Activated CD4-positive, alpha-beta memory T cell treated with anti-CD3 and anti-CD28 coated beads, Interleukin-2, amount 10 ng/mL, durations not matched to agents 7 days and 5 days (primary cell): Measurements from ENCODE around the gene GABRQ. TPM values are rescaled to one million over a fixed set of nuclear protein-coding genes. Genes with fewer than 3 reads are reported as not detected.

Experiments
- CTCF ChIA-PET: fragments of 350-600 bp; sonication (Branson Sonifier 250); formaldehyde crosslinking; loops from one replicate; lab custom pipeline; 2021; ENCODE audit warnings: antibody characterized with exemption, inconsistent platforms; lab: Charles Lee
- POLR2A ChIA-PET: fragments of 350-600 bp; sonication (Branson Sonifier 250); formaldehyde crosslinking; loops from one replicate; lab custom pipeline; 2021; ENCODE audit warnings: antibody characterized with exemption; lab: Charles Lee
- DNase-seq: peaks from one replicate; pipeline ENCODE4 v3.0.0-alpha.2; 2020
- H3K27ac Mint-ChIP-seq: one replicate; pipeline ENCODE4 v1.8.0; 2021; ENCODE audit warnings: mild to moderate bottlenecking, mixed read lengths
- H3K27me3 Mint-ChIP-seq: one replicate; pipeline ENCODE4 v1.8.0; 2021; ENCODE audit warnings: mixed read lengths
- H3K36me3 Mint-ChIP-seq: one replicate; pipeline ENCODE4 v1.8.0; 2021; ENCODE audit warnings: low read depth, mixed read lengths
- H3K4me1 Mint-ChIP-seq: one replicate; pipeline ENCODE4 v1.8.0; 2021; ENCODE audit warnings: mixed read lengths
- H3K4me3 Mint-ChIP-seq: one replicate; pipeline ENCODE4 v1.8.0; 2021; ENCODE audit warnings: mild to moderate bottlenecking, mixed read lengths
- H3K9me3 Mint-ChIP-seq: one replicate; pipeline ENCODE4 v1.8.0; 2021; ENCODE audit warnings: mixed read lengths
- total RNA-seq, 2 experiments: library from RNA; stranded (reverse); gene quantifications; one replicate each; pipeline ENCODE4 v1.2.3, GENCODE V29; 2021

Gene GABRQ
- not detected for total RNA-seq

GRCh38 chrX:152637649-152638442 is at the start of gene GABRQ:
Gene GABRQ (plus strand): TSS chrX:152637895. CDS start chrX:152638203, 308 bp downstream.
- H3K36me3 Mint-ChIP-seq: no peaks in the 10 kb centered on the region
- CTCF ChIA-PET: no interaction called here
- no peak for DNase-seq

GRCh38 chrX:152588206-152588605 is 49.5 kb upstream of the GABRQ start:
- no peak overlapping the region for H3K4me3 Mint-ChIP-seq
- DNase-seq: no peak
- no peak overlapping the region for H3K27ac Mint-ChIP-seq
- ChIA-PET POLR2A (no interaction called here), CTCF (no interaction called here)
- H3K9me3 Mint-ChIP-seq: no peaks in the 10 kb centered on the region
- H3K36me3 Mint-ChIP-seq: no peaks in the 10 kb centered on the region
- no peaks in the 10 kb centered on the region for H3K4me1 Mint-ChIP-seq
- H3K27me3 Mint-ChIP-seq: no peaks in the 10 kb centered on the region

More at GRCh38 chrX:152637649-152638442, at the start of gene GABRQ:
- no peaks in the 10 kb centered on the region for H3K4me1 Mint-ChIP-seq
- H3K27ac Mint-ChIP-seq: no peak within 1 kb of the TSS
- H3K9me3 Mint-ChIP-seq: no peaks in the 10 kb centered on the region
- H3K4me3 Mint-ChIP-seq: no peak within 1 kb of the TSS
- POLR2A ChIA-PET: no interaction called here
- peaks cover 23% of the 10 kb centered on the region for H3K27me3 Mint-ChIP-seq

- CTCF ChIA-PET: no interaction called here
- H3K4me3 Mint-ChIP-seq: no peak overlapping the region
- no peaks in the 10 kb centered on the region for H3K4me1 Mint-ChIP-seq
- no peak for DNase-seq
- no peaks in the 10 kb centered on the region for H3K36me3 Mint-ChIP-seq
- no peak overlapping the region for H3K27ac Mint-ChIP-seq
- no peaks in the 10 kb centered on the region for H3K9me3 Mint-ChIP-seq
- no peaks in the 10 kb centered on the region for H3K27me3 Mint-ChIP-seq
- POLR2A ChIA-PET: no interaction called here
Measured at GRCh38 chrX:152600853-152601633, 36.7 kb upstream of the GABRQ start.

- Mint-ChIP-seq H3K4me3 (no peak overlapping the region), H3K4me1 (no peaks in the 10 kb centered on the region), H3K36me3 (no peaks in the 10 kb centered on the region), H3K9me3 (no peaks in the 10 kb centered on the region), H3K27ac (no peak overlapping the region), H3K27me3 (no peaks in the 10 kb centered on the region)
- no peak for DNase-seq
- POLR2A ChIA-PET: no interaction called here
- CTCF ChIA-PET: no interaction called here
Measured at GRCh38 chrX:152601848-152602616, 35.7 kb upstream of the GABRQ start.

- POLR2A ChIA-PET: no interaction called here
- CTCF ChIA-PET: no interaction called here
- Mint-ChIP-seq H3K36me3 (no peaks in the 10 kb centered on the region), H3K9me3 (no peaks in the 10 kb centered on the region), H3K4me3 (no peak overlapping the region), H3K27me3 (peaks cover 1% of the 10 kb centered on the region), H3K27ac (no peak overlapping the region), H3K4me1 (no peaks in the 10 kb centered on the region)
- no peak for DNase-seq
Measured at GRCh38 chrX:152614791-152615190, 22.9 kb upstream of the GABRQ start.

- DNase-seq: no peak
- POLR2A ChIA-PET: no interaction called here
- H3K9me3 Mint-ChIP-seq: no peaks in the 10 kb centered on the region
Measured at GRCh38 chrX:152619897-152620296, 17.8 kb upstream of the GABRQ start.

GRCh38 chrX:152632445-152633097 is 5.1 kb upstream of the GABRQ start:
- H3K4me1 Mint-ChIP-seq: no peaks in the 10 kb centered on the region
- H3K9me3 Mint-ChIP-seq: no peaks in the 10 kb centered on the region
- ChIA-PET POLR2A (no interaction called here), CTCF (interaction anchor here (1.1 to 1.9 kb wide), 7 partner anchors 9 to 879 kb away, joined by 3 to 6 read pairs (median 4); no protein-coding TSS in a partner anchor)
- no peaks in the 10 kb centered on the region for H3K36me3 Mint-ChIP-seq
- H3K27ac Mint-ChIP-seq: no peak overlapping the region
- peaks cover 13% of the 10 kb centered on the region for H3K27me3 Mint-ChIP-seq
- H3K4me3 Mint-ChIP-seq: no peak overlapping the region
- peak; percentile 21 for DNase-seq

More at GRCh38 chrX:152619897-152620296, 17.8 kb upstream of the GABRQ start:
- Mint-ChIP-seq H3K4me1 (no peaks in the 10 kb centered on the region), H3K27ac (no peak overlapping the region), H3K4me3 (no peak overlapping the region), H3K27me3 (peaks cover 1% of the 10 kb centered on the region), H3K36me3 (no peaks in the 10 kb centered on the region)
- CTCF ChIA-PET: no interaction called here

- DNase-seq: no peak
- Mint-ChIP-seq H3K36me3 (no peaks in the 10 kb centered on the region), H3K4me3 (no peak overlapping the region), H3K9me3 (no peaks in the 10 kb centered on the region), H3K27ac (no peak overlapping the region), H3K27me3 (peaks cover 23% of the 10 kb centered on the region), H3K4me1 (no peaks in the 10 kb centered on the region)
- POLR2A ChIA-PET: no interaction called here
- CTCF ChIA-PET: no interaction called here
Measured at GRCh38 chrX:152635941-152636340, 1.8 kb upstream of the GABRQ start.

GRCh38 chrX:152638443-152638904 is 779 bp downstream of the GABRQ start:
- peaks cover 23% of the 10 kb centered on the region for H3K27me3 Mint-ChIP-seq
- H3K4me3 Mint-ChIP-seq: no peak overlapping the region
- POLR2A ChIA-PET: no interaction called here
- H3K27ac Mint-ChIP-seq: no peak overlapping the region
- no peaks in the 10 kb centered on the region for H3K36me3 Mint-ChIP-seq
- no peaks in the 10 kb centered on the region for H3K9me3 Mint-ChIP-seq
- CTCF ChIA-PET: no interaction called here
- DNase-seq: no peak
- no peaks in the 10 kb centered on the region for H3K4me1 Mint-ChIP-seq

GRCh38 chrX:152639426-152639825 is 1.7 kb downstream of the GABRQ start:
- no peaks in the 10 kb centered on the region for H3K36me3 Mint-ChIP-seq
- H3K27ac Mint-ChIP-seq: no peak overlapping the region
- H3K9me3 Mint-ChIP-seq: no peaks in the 10 kb centered on the region
- peaks cover 23% of the 10 kb centered on the region for H3K27me3 Mint-ChIP-seq
- no peak overlapping the region for H3K4me3 Mint-ChIP-seq
- ChIA-PET POLR2A (interaction anchor here (0.6 kb wide), 1 partner anchor 174 kb away, joined by 3 read pairs; no protein-coding TSS in a partner anchor), CTCF (no interaction called here)
- no peaks in the 10 kb centered on the region for H3K4me1 Mint-ChIP-seq
- no peak for DNase-seq

GRCh38 chrX:152640034-152640818 is 2.5 kb downstream of the GABRQ start:
- POLR2A ChIA-PET: interaction anchor here (0.6 kb wide), 1 partner anchor 173 kb away, joined by 3 read pairs; no protein-coding TSS in a partner anchor
- Mint-ChIP-seq H3K27me3 (peaks cover 23% of the 10 kb centered on the region), H3K36me3 (no peaks in the 10 kb centered on the region), H3K4me1 (no peaks in the 10 kb centered on the region), H3K9me3 (no peaks in the 10 kb centered on the region), H3K27ac (no peak overlapping the region), H3K4me3 (no peak overlapping the region)
- DNase-seq: no peak
- CTCF ChIA-PET: interaction anchor here (2.0 kb wide), 1 partner anchor 8 kb away, joined by 6 read pairs; no protein-coding TSS in a partner anchor
